ENCODE measurements around the gene KRT36.

KRT36 gene

DNA sequence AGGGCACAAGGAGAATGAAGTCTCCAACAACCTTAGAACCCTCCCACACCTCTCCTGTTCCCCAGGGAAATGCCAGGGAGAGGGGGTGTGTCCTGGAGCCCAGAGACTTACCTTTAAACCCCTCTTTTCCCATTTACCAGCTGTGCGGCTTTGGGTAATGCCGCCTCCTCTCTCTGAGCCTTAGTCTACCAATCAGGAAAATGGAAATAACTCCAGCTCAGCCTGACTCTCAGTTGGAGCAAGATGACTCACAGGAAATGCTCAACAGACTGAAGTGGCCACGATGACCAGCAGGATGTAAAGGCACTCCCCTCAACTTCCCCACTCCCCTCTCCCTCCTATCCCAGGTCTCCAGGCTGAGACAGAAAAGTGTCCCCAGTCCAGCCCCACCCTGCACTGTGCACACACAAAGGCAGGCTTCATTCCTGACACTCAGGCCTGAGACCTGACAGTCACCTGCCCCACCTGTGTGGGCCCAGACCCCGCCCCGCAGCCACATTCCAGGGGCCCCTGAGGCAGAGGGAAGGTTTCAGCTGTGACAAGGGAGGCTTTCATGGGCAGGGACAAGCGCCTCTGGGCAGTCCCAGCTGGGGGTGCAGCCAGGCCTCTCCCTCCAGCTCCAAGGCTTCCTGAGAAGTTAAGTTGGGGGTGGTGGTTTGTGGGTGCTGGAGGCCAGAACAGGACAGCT is 32.0 kb upstream of the KRT36 start:
- Histone ChIP-seq H3K9ac (ENCODE audit: low read depth, low read length, poor library complexity, severe bottlenecking) (no peak overlapping the region), H3K79me2 (ENCODE audit: insufficient read depth, low read length) (no peaks in the 10 kb centered on the region), H3K27me3 (ENCODE audit: insufficient read depth, low read length, poor library complexity, severe bottlenecking) (no peaks in the 10 kb centered on the region), H4K20me1 (ENCODE audit: insufficient read depth, low read length, poor library complexity, severe bottlenecking) (no peaks in the 10 kb centered on the region), H3K36me3 (ENCODE audit: insufficient read depth, low read length) (no peaks in the 10 kb centered on the region), H3K9me2 (replicated peaks; ENCODE audit: low read depth, low read length) (no peaks in the 10 kb centered on the region), H3K4me2 (ENCODE audit: low read depth, low read length, poor library complexity, severe bottlenecking) (no peak overlapping the region), H3F3A (ENCODE audit: low read depth) (no peaks in the 10 kb centered on the region), H3K4me3 (ENCODE audit: low read length, poor library complexity, severe bottlenecking) (no peak overlapping the region), H3K4me1 (ENCODE audit: insufficient read depth, low read length, poor library complexity, severe bottlenecking) (no peaks in the 10 kb centered on the region), H3K9me3 (ENCODE audit: insufficient read depth, low read depth, low read length) (no peaks in the 10 kb centered on the region), H2AFZ (ENCODE audit: low read length) (no peak overlapping the region)
- TF ChIP-seq, protein P1, sequence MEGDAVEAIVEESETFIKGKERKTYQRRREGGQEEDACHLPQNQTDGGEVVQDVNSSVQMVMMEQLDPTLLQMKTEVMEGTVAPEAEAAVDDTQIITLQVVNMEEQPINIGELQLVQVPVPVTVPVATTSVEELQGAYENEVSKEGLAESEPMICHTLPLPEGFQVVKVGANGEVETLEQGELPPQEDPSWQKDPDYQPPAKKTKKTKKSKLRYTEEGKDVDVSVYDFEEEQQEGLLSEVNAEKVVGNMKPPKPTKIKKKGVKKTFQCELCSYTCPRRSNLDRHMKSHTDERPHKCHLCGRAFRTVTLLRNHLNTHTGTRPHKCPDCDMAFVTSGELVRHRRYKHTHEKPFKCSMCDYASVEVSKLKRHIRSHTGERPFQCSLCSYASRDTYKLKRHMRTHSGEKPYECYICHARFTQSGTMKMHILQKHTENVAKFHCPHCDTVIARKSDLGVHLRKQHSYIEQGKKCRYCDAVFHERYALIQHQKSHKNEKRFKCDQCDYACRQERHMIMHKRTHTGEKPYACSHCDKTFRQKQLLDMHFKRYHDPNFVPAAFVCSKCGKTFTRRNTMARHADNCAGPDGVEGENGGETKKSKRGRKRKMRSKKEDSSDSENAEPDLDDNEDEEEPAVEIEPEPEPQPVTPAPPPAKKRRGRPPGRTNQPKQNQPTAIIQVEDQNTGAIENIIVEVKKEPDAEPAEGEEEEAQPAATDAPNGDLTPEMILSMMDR (conservative IDR thresholded peaks at IDR 0.05; ENCODE audit: low read length): no peak
- TF ChIP-seq EZH2phosphoT487 (IDR thresholded peaks at IDR 0.05; ENCODE audit: borderline replicate concordance): no peak

DNA sequence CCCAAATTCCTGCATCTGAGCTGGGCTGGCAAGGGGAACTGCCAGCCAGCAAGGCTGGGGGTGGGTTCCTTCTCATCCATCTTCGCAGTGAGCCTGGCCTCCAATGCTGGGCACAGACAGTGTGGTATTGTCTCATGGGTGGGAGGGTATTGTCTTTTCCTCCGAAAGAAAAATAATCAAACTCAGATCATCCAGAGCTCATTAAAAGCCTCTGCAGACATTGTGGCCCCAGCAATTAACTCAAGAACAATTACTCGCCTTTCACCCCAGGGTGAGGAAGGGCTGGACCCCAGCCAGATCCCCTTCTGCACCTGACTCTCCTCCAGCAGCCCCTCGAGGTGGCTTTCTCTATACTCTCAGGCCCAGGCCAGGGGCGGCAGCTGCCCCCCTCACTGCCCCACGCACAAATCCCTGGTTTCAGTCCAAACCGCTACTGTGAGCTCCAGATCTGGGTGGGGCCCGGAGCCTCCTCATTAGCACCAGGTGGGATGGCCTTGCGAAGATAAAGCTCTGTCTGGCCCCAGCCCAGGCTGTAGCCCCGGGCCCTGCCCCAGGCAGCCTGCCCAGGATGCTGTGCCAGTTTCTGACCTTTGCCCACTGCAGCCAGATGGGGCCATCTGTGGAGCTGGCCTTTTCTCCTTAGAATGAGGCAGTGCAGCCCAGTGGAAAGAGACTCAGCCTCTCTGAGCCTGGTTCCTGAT is 31.3 kb upstream of the KRT36 start:
- no peaks in the 10 kb centered on the region for H3K9me2 ChIP-seq (replicated peaks; ENCODE audit: low read depth, low read length)
- H3F3A ChIP-seq (ENCODE audit: low read depth): no peaks in the 10 kb centered on the region
- H3K9ac ChIP-seq (ENCODE audit: low read depth, low read length, poor library complexity, severe bottlenecking): no peak overlapping the region
- H2AFZ ChIP-seq (ENCODE audit: low read length): no peak overlapping the region
- H3K36me3 ChIP-seq (ENCODE audit: insufficient read depth, low read length): no peaks in the 10 kb centered on the region
- H4K20me1 ChIP-seq (ENCODE audit: insufficient read depth, low read length, poor library complexity, severe bottlenecking): no peaks in the 10 kb centered on the region
- TF ChIP-seq EZH2phosphoT487 (IDR thresholded peaks at IDR 0.05; ENCODE audit: borderline replicate concordance): no peak
- TF ChIP-seq, protein P1 (conservative IDR thresholded peaks at IDR 0.05; ENCODE audit: low read length): no peak
- H3K79me2 ChIP-seq (ENCODE audit: insufficient read depth, low read length): no peaks in the 10 kb centered on the region
- no peaks in the 10 kb centered on the region for H3K9me3 ChIP-seq (ENCODE audit: insufficient read depth, low read depth, low read length)
- H3K4me1 ChIP-seq (ENCODE audit: insufficient read depth, low read length, poor library complexity, severe bottlenecking): no peaks in the 10 kb centered on the region
- H3K27me3 ChIP-seq (ENCODE audit: insufficient read depth, low read length, poor library complexity, severe bottlenecking): no peaks in the 10 kb centered on the region
- H3K4me3 ChIP-seq (ENCODE audit: low read length, poor library complexity, severe bottlenecking): no peak overlapping the region
- no peak overlapping the region for H3K4me2 ChIP-seq (ENCODE audit: low read depth, low read length, poor library complexity, severe bottlenecking)

DNA sequence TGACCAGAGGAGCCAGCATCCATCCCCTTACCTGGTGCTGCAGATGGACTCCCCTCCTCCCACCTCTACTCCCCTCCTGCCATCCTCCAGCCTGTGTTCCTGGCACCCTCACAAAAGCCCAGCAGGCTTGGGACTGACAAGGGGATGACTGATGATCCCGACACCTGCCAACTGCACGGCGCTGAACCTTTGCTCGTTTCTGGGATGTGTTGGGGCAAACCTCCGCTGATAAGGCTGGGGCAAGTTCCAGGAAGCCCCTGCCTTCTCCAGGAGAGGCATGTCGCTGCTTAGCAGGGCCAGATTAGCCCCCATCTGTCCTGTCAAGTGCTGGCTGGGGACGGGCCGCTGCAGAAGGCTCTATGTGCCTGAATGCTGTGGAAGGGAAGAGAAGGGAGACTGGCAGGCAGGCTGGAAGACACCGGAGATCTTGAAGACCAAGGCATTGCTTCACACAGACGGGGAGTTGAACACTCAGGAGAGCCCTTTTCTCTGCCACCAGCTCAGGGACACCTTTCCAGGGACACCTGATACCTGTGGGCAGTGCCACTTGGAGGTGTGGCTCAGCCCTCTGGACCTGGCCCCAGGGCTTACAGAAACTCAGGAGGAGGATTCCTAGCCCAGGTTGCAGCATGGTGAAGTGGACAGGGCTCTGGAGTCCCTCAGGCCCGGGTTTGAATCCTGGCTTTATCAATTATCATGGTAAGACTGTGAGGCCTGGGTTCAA is 30.0 kb upstream of the KRT36 start:
- no peaks in the 10 kb centered on the region for H3K79me2 ChIP-seq (ENCODE audit: insufficient read depth, low read length)
- no peaks in the 10 kb centered on the region for H3K9me3 ChIP-seq (ENCODE audit: insufficient read depth, low read depth, low read length)
- no peaks in the 10 kb centered on the region for H4K20me1 ChIP-seq (ENCODE audit: insufficient read depth, low read length, poor library complexity, severe bottlenecking)
- no peak overlapping the region for H3K9ac ChIP-seq (ENCODE audit: low read depth, low read length, poor library complexity, severe bottlenecking)
- H3K4me3 ChIP-seq (ENCODE audit: low read length, poor library complexity, severe bottlenecking): no peak overlapping the region
- no peaks in the 10 kb centered on the region for H3K27me3 ChIP-seq (ENCODE audit: insufficient read depth, low read length, poor library complexity, severe bottlenecking)
- H3F3A ChIP-seq (ENCODE audit: low read depth): no peaks in the 10 kb centered on the region
- H2AFZ ChIP-seq (ENCODE audit: low read length): no peak overlapping the region
- H3K4me2 ChIP-seq (ENCODE audit: low read depth, low read length, poor library complexity, severe bottlenecking): no peak overlapping the region
- no peaks in the 10 kb centered on the region for H3K9me2 ChIP-seq (replicated peaks; ENCODE audit: low read depth, low read length)
- H3K4me1 ChIP-seq (ENCODE audit: insufficient read depth, low read length, poor library complexity, severe bottlenecking): no peaks in the 10 kb centered on the region
- H3K36me3 ChIP-seq (ENCODE audit: insufficient read depth, low read length): no peaks in the 10 kb centered on the region
- TF ChIP-seq, protein P1 (conservative IDR thresholded peaks at IDR 0.05; ENCODE audit: low read length): no peak
- TF ChIP-seq EZH2phosphoT487 (IDR thresholded peaks at IDR 0.05; ENCODE audit: borderline replicate concordance): no peak

Data from Loucy (cell line).